HL-60 (cell line): ENCODE measurements around the gene MPND.

Experiments
- DNase-seq, 2 experiments: peaks; one replicate each; pipeline ENCODE4 v3.0.0-alpha.2; 2010 to 2020; ENCODE audit warnings: low read depth in 1 of 2, low spot score in 1 of 2
- H3K27ac ChIP-seq: fragments of 250-450 bp; sonication (Bioruptor Pico); replicated peaks from 2 replicates; pipeline ENCODE4 v1.5.1; 2020; ENCODE audit warnings: mild to moderate bottlenecking, moderate library complexity
- H3K27me3 ChIP-seq: fragments of 250-450 bp; sonication (Bioruptor Pico); 2 replicates; pipeline ENCODE4 v1.5.1; 2021; ENCODE audit warnings: mild to moderate bottlenecking, moderate library complexity; ENCODE audit not compliant: insufficient read depth, poor library complexity, severe bottlenecking
- H3K4me3 ChIP-seq: replicated peaks from 2 replicates; pipeline ENCODE4 v1.5.1; 2011; ENCODE audit warnings: mild to moderate bottlenecking, control low read depth, low read length; ENCODE audit not compliant: insufficient read depth
- GABPA ChIP-seq: IDR thresholded peaks from 2 replicates; pipeline ENCODE4 v1.6.1; 2012; ENCODE audit warnings: low read depth
- POLR2AphosphoS5 ChIP-seq: IDR thresholded peaks from 2 replicates; pipeline ENCODE4 v1.6.1; 2012; ENCODE audit warnings: low read depth
- SPI1 ChIP-seq: IDR thresholded peaks from 2 replicates; pipeline ENCODE4 v1.6.1; 2012; ENCODE audit warnings: low read depth, mild to moderate bottlenecking, borderline replicate concordance
- TF ChIP-seq, protein P1 (sequence below): IDR thresholded peaks from 2 replicates; pipeline ENCODE4 v1.6.1; 2012; ENCODE audit warnings: low read depth; ENCODE audit not compliant: insufficient replicate concordance
- TF ChIP-seq, protein P2 (sequence below): IDR thresholded peaks from one replicate; pipeline ENCODE4 v1.5.1; 2011; ENCODE audit warnings: low read length, control low read depth, inconsistent platforms; ENCODE audit not compliant: insufficient read depth

MPND gene

DNA sequence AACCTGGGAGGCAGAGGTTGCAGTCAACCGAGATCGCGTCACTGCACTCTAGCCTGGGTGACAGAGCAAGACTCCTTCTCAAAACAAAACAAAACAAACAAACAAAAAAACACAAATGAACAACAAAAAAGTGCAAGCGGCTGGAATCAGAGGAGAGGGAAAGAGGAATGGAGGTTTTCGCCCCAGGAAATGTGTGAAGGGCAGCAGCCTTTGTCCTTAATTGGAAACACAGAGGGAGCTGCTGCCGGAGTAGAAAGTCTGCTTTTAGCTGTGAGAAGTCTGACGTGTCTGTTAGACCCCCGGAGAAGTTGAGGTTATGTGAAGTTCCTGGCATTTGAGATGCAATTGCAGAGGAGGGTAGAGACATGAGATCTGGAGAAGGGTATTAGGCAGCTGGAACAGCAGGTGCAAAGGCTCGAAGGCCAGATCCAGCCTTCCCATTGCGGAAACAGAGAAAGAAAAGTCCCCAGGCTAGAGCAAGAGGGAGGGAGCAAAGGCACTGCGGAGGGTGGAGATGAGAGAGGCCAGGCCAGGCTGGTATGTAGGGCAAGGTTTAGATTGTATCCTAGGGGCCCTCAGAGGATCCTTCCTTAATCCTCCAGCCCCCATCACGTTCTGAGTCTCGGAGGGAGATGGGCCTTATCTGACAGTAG lies 41.6 kb upstream of the MPND start:
- Histone ChIP-seq H3K27me3 (peaks cover 9% of the 10 kb centered on the region), H3K4me3 (no peak overlapping the region), H3K27ac (no peak overlapping the region)
- DNase-seq: no peak
- TF ChIP-seq, protein P1, sequence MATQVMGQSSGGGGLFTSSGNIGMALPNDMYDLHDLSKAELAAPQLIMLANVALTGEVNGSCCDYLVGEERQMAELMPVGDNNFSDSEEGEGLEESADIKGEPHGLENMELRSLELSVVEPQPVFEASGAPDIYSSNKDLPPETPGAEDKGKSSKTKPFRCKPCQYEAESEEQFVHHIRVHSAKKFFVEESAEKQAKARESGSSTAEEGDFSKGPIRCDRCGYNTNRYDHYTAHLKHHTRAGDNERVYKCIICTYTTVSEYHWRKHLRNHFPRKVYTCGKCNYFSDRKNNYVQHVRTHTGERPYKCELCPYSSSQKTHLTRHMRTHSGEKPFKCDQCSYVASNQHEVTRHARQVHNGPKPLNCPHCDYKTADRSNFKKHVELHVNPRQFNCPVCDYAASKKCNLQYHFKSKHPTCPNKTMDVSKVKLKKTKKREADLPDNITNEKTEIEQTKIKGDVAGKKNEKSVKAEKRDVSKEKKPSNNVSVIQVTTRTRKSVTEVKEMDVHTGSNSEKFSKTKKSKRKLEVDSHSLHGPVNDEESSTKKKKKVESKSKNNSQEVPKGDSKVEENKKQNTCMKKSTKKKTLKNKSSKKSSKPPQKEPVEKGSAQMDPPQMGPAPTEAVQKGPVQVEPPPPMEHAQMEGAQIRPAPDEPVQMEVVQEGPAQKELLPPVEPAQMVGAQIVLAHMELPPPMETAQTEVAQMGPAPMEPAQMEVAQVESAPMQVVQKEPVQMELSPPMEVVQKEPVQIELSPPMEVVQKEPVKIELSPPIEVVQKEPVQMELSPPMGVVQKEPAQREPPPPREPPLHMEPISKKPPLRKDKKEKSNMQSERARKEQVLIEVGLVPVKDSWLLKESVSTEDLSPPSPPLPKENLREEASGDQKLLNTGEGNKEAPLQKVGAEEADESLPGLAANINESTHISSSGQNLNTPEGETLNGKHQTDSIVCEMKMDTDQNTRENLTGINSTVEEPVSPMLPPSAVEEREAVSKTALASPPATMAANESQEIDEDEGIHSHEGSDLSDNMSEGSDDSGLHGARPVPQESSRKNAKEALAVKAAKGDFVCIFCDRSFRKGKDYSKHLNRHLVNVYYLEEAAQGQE: no peak
- TF ChIP-seq, protein P2, sequence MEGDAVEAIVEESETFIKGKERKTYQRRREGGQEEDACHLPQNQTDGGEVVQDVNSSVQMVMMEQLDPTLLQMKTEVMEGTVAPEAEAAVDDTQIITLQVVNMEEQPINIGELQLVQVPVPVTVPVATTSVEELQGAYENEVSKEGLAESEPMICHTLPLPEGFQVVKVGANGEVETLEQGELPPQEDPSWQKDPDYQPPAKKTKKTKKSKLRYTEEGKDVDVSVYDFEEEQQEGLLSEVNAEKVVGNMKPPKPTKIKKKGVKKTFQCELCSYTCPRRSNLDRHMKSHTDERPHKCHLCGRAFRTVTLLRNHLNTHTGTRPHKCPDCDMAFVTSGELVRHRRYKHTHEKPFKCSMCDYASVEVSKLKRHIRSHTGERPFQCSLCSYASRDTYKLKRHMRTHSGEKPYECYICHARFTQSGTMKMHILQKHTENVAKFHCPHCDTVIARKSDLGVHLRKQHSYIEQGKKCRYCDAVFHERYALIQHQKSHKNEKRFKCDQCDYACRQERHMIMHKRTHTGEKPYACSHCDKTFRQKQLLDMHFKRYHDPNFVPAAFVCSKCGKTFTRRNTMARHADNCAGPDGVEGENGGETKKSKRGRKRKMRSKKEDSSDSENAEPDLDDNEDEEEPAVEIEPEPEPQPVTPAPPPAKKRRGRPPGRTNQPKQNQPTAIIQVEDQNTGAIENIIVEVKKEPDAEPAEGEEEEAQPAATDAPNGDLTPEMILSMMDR: no peak
- TF ChIP-seq POLR2AphosphoS5 (no peak), GABPA (no peak), SPI1 (no peak)

DNA sequence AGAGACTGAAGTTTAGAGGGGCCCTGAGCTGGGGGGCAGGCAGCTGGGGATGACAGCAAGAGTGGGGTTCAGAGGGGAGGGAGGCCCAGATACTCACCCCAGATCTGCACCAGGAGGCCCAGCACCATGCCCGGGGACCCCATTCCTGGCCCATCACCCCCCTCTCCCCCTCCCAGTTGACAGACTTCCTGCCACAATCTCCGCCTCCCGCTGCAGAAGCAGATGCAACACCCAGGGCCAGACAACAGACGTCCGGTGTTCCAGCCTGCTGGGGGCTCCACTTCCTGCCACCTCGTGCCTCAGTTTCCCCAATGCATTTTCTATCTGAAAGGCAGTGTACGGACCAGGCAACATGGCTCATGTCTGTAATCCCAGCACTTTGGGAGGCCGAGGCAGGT lies 41.1 kb upstream of the MPND start, which contains the start of gene TMIGD2:
TMIGD2 (minus strand) TSS at position 147 of the 398 bp plus-strand sequence; CDS start at position 143, 4 bp downstream.
- H3K27me3 ChIP-seq: peaks cover 9% of the 10 kb centered on the region
- TF ChIP-seq POLR2AphosphoS5 (no peak), SPI1 (no peak), GABPA (no peak)
- TF ChIP-seq, protein P2: no peak
- TF ChIP-seq, protein P1: no peak
- H3K27ac ChIP-seq: no peak within 1 kb of the TSS
- H3K4me3 ChIP-seq: no peak within 1 kb of the TSS
- no peak for DNase-seq

DNA sequence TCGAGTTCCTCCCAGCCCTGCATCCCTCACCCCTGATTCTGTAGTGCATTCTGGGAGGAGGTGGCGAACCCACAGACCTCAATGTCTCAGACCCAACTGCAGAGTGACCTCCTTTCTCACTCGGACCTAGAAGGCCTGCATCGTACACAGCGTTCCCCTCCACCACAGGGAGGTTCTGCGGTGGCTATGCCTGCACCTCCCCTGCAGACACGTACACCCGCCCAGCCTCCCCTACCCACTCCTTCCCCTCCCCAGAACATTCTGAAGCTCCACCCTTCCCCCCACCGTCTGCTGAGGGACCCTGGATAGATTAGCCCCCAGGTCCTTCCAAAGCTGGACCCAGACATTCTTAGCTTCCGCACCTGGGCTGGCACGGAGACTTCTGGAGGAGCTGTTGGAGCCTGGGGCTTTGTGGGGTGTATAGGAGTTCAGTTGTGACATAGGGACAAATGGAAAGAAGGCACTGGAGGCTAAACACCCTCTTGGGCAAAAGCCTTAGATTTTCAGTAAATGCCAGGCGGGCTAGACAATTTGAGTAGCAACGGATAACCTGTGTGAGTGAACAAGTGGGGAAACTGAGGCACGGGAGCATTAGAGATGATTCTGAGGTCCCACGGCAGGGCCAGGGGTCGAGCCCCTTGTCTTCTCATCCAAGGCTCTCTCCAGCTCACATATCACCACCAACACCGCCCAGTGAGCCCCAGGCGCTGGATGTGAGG lies 39.4 kb upstream of the MPND start:
- no peak for DNase-seq
- Histone ChIP-seq H3K27me3 (peaks cover 9% of the 10 kb centered on the region), H3K27ac (no peak overlapping the region), H3K4me3 (no peak overlapping the region)
- TF ChIP-seq, protein P2: no peak
- TF ChIP-seq GABPA (no peak), POLR2AphosphoS5 (no peak), SPI1 (no peak)
- TF ChIP-seq, protein P1: no peak
